Esophagus muscularis mucosa (tissue), 4 donors: Measurements from ENCODE around the gene RFXANK.

Experiments used
- CTCF ChIP-seq, 3 experiments: fragments of 200-600 bp in 2 of 3; fragments of 450-650 bp in 1 of 3; sonication (generic) in 2 of 3; IDR thresholded peaks; one replicate each; pipeline ENCODE4 v1.5.1; 2017 to 2019; ENCODE audit warnings: antibody characterized with exemption in 3 of 3, mild to moderate bottlenecking in 2 of 3, moderate library complexity in 1 of 3
- EP300 ChIP-seq: sonication (generic); formaldehyde crosslinking; IDR thresholded peaks from one replicate; pipeline ENCODE4 v1.6.1; 2017; ENCODE audit warnings: antibody characterized with exemption
- POLR2A ChIP-seq: fragments of 450-650 bp; IDR thresholded peaks from one replicate; pipeline ENCODE4 v1.6.1; 2017; ENCODE audit warnings: antibody characterized with exemption, moderate library complexity, mild to moderate bottlenecking, low read depth
- POLR2AphosphoS5 ChIP-seq, 2 donors: sonication (generic); formaldehyde crosslinking; IDR thresholded peaks; one replicate each; pipeline ENCODE4 v1.6.1; 2017; ENCODE audit warnings: antibody characterized with exemption in 2 of 2

DNA sequence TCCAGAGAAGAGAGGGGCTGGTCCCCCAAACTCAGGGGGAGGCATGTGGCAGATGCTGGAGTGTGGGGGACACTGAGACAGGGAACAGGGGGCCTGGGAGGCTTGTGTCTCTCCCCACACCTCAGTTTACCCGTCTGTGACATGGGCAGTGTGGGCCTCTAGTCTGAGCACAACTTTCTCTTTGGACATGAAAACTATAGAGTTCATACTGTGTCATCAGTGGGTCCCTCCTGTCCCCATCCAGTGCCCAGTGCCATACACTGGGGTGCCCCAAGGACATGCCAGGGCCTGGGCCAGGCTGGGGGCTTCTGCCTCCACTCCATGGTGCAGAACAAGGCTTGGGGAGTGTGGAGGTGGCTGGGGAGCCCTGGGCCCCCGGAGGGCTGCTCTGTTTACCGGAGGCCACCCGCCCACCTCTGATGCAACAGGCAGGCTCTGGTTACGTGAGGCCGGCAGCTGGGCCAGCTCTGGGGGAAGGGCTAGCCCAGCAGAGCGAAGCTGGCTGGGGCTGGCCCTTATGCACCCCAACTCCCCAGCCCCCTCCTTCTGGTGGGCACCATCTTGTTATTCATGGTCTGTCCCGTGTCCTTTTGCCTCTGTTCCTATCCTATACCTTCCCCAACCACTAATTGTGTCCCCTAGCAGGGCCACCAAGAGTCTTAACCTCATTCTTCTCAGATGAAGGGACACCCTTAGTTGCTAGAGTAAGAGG, 20.1 kb upstream of the RFXANK start:
- TF ChIP-seq POLR2A (no peak), CTCF (IDR thresholded peaks at IDR 0.05) (no peak), EP300 (no peak), POLR2AphosphoS5 (IDR thresholded peaks at IDR 0.05) (no peak)
